GM10266 (cell line): ENCODE data around the gene NOS3.

Experiments used
- DNase-seq: peaks from one replicate; pipeline ENCODE4 v3.0.0; 2012; ENCODE audit errors: extremely low spot score
- TF ChIP-seq, protein P1 (sequence below): IDR thresholded peaks from 2 replicates; pipeline ENCODE4 v1.5.1; 2012; ENCODE audit warnings: mild to moderate bottlenecking, low read depth; ENCODE audit not compliant: control insufficient read depth, insufficient read depth; ENCODE audit errors: missing control alignments

Gene NOS3

DNA sequence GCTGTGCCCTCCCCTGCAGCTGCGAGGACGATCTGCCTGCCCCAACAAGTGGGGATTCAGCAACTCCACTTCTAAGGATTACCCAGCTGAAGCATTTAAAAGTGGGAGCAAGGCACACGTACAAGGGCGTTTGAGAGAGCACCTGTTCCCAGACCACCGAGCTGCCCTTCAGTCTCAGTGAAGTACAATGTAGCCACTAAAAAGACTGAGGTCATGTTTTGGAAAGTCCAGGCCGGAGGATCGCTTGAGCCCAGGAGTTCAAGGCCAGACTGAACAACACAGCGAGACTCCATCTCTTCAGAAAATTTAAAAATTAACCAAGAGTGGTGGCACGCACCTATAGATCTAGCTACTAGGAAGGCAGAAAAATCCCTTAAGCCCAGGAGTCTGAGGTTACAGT, 14.7 kb downstream of the NOS3 start:
- DNase-seq: no peak

DNA sequence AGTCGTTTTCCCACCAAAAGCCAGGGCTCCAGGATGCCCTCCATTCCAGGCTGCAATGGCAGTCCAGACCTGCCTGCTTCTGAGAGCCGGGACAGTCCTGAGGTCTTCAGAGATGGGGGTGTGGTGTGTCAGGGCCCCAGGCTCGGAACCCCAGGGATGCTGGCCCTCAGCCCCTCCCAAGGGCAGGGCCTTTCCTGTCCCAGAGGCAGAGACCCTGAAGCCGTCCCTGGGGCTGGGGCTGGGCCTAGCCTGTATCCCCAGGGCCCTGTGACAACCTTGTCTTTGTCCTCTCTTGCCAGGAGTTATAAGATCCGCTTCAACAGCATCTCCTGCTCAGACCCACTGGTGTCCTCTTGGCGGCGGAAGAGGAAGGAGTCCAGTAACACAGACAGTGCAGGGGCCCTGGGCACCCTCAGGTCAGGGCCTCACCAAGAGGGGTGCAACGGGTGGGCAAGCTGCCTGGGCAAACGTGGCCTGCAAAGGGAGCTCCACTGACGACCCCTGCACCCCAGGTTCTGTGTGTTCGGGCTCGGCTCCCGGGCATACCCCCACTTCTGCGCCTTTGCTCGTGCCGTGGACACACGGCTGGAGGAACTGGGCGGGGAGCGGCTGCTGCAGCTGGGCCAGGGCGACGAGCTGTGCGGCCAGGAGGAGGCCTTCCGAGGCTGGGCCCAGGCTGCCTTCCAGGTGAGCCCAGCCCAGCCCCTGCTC, 15.9 kb downstream of the NOS3 start:
- TF ChIP-seq, protein P1, sequence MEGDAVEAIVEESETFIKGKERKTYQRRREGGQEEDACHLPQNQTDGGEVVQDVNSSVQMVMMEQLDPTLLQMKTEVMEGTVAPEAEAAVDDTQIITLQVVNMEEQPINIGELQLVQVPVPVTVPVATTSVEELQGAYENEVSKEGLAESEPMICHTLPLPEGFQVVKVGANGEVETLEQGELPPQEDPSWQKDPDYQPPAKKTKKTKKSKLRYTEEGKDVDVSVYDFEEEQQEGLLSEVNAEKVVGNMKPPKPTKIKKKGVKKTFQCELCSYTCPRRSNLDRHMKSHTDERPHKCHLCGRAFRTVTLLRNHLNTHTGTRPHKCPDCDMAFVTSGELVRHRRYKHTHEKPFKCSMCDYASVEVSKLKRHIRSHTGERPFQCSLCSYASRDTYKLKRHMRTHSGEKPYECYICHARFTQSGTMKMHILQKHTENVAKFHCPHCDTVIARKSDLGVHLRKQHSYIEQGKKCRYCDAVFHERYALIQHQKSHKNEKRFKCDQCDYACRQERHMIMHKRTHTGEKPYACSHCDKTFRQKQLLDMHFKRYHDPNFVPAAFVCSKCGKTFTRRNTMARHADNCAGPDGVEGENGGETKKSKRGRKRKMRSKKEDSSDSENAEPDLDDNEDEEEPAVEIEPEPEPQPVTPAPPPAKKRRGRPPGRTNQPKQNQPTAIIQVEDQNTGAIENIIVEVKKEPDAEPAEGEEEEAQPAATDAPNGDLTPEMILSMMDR: no peak
- no peak for DNase-seq

More for the DNA sequence above, 14.7 kb downstream of the NOS3 start:
- TF ChIP-seq, protein P1: no peak

DNA sequence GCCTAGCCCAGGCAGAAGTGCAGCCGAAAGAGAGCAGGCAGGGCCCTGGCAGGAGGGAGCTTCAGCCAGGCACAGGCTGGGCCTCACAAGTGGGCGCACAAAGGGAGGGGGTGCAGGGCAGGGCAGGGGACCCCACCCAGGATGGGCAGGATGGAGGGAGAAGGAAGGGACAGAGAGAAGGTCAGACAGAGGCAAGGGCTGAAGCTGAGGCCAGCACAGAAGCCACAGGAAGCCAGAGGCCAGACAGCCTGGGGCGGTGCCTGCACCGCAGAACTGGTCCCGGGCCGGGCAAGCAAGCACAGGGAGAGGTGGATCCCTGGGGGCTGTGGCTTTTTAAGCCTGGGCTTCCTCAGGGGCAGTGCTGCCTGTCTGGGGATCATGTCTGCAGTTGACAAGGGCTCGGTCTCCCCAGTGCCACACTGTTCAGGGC, 16.7 kb downstream of the NOS3 start:
- TF ChIP-seq, protein P1: no peak
- DNase-seq: no peak

DNA sequence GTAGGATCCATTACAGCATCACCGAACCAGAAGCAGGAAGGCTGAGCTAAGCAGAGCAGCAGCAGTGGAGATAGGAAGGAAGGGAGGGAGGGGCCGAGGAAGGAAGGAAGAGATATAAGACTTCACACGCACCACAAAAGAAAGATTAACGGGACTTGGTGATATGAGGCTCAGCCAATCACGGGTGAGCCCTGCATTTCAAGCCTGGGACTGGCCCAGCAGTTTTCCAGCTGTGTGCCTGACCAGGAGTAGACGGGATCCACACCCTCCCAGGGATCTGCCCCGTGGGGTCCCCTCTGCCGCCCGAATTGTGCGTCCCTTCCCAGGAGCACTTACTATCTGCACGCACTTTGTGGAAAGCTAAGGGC, 17.3 kb downstream of the NOS3 start:
- TF ChIP-seq, protein P1: no peak
- DNase-seq: no peak

DNA sequence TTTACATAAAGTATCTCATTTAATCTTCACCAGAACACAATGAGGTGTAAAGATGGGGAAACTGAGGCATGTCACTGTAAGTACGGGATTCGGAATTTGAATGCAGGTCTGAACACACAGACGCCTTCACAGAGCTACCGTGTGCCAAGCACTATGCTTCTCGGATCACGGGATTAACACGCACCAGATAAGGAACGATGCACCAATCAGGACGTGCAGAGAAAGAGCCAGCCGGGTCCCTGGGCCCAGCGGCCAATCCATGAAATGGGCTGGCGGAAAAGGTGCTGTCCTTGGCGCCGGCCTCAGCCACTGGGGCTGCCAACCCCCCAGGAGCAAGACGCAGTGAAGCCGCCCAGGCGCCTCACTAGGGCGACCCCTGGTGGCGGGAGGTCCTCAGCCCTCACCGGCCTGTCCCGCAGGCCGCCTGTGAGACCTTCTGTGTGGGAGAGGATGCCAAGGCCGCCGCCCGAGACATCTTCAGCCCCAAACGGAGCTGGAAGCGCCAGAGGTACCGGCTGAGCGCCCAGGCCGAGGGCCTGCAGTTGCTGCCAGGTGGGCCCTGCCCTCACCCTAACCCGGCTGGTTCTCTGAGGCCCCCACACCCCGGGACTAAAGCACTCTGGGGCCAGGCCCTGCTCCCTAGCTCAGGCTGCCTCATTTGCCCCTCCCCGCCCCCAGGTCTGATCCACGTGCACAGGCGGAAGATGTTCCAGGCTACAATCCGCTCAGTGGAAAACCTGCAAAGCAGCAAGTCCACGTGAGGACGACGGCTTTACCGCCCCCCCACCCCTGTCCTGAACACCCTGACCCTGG, 17.9 kb downstream of the NOS3 start:
- peak; percentile 69 for DNase-seq
- TF ChIP-seq, protein P1: peak; percentile 84

DNA sequence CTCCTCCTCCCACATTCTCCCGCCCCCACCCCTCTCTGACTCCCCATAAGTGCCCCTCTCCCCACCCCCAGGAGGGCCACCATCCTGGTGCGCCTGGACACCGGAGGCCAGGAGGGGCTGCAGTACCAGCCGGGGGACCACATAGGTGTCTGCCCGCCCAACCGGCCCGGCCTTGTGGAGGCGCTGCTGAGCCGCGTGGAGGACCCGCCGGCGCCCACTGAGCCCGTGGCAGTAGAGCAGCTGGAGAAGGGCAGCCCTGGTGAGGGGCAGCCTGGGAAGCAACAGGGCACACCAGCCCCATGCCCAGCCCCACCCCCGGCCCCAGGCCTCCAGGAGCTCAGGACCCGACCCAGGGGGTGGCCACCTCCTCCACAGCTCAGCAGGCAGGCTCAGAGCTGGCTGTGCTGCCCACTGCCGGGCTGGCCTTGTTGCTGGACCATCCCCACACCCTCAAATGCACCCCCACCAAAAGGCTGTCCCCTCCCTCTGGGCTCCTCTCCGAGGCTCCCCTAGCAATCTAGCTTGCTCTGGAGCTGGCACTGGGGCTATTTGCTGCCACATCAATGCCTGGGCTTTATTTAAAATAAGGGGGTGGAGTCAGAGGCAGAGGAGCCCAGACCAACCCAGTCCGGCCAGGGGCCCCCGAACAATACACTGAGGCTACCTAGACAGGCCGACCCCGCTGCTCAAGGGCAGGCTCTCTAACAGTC, 18.7 kb downstream of the NOS3 start:
- DNase-seq: no peak
- TF ChIP-seq, protein P1: no peak
